ENCODE results near the gene SMAP2.

DNA sequence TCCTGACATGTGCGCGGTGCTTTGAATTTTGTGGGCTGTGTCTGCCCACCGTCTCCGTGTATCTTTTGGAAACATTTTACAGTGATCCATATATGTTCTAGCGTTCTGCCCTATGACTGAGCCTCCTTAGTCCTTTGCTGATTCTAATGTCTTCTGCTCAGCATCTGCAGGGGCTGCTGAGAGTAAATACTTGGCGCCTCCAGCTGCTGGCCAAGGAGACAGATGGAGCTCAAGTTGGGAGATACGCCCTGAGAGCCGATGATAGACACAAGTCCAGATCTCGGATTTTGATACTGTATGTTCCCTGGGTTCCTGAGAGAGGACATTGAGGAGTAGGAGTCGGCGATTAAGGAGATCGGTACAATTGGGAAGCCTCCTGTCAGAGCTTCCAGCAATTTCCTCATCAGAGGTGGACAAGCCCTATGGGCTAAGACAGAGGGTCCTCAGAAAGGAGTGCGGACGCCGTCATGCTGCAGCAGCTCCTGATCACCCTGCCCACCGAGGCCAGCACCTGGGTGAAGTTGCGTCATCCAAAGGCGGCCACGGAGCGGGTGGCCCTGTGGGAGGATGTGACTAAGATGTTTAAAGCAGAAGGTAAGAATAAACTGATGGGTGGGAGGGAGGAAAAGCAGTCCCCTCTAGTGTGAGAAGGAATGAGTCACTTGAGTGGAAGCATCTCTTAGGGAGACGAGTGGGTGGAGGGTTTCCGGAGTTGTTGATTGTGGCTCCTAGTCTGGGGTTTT, 77.1 kb downstream of the SMAP2 start:
- no peak for TF ChIP-seq POLR2A (IDR thresholded peaks at IDR 0.05; ENCODE audit: low read length)
- TF ChIP-seq GATA1 (IDR thresholded peaks at IDR 0.05; ENCODE audit: low read depth, low read length), result no peak

All from erythroblast (primary cell).